ENCODE results near the gene MYH7B. TPM values are rescaled to one million over a fixed set of nuclear protein-coding genes. Genes with fewer than 3 reads are reported as not detected.

MYH7B gene
- total and polyA plus RNA-seq, 2 experiments from 2014 or later = 0.10 to 1.1 TPM

DNA sequence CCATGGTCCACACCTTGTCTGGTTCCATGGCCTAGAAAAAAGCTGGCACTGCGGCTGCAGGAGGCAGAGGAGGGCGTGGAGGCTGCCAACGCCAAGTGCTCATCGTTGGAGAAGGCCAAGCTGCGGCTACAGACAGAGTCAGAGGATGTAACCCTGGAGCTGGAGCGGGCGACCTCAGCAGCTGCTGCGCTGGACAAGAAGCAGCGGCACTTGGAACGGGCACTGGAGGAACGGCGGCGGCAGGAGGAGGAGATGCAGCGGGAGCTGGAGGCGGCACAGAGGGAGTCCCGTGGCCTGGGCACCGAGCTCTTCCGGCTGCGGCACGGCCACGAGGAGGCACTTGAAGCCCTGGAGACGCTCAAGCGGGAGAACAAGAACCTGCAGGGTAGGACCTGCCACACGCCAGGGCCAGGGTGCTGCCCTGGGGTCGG lies 43.4 kb downstream of the MYH7B start:
- Histone ChIP-seq H3K36me3 (ENCODE audit: insufficient read depth) (no peaks in the 10 kb centered on the region), H2AFZ (no peak overlapping the region), H3K4me3 (no peak overlapping the region), H3F3A (replicated peaks; ENCODE audit: low read depth) (0 out of 2 replicates have a peak, but pooled peaks cover 6% of the 10 kb centered on the region), H4K20me1 (replicated peaks; ENCODE audit: insufficient read depth) (no peaks in the 10 kb centered on the region; the same call in 1 of the 2 replicates), H3K27me3 (ENCODE audit: insufficient read depth) (no peaks in the 10 kb centered on the region), H3K4me2 (no peak overlapping the region), H3K9me2 (ENCODE audit: insufficient read depth) (no peaks in the 10 kb centered on the region), H3K4me1 (ENCODE audit: insufficient read depth) (no peaks in the 10 kb centered on the region), H3K27ac (ENCODE audit: low read depth) (no peak overlapping the region), H3K79me2 (replicated peaks; ENCODE audit: insufficient read depth) (no peaks in the 10 kb centered on the region)
- H3K36me3 Mint-ChIP-seq (ENCODE audit: low read depth) = peaks cover 27% of the 10 kb centered on the region
- no peak for DNase-seq (ENCODE audit: low spot score)
- TF ChIP-seq REST (IDR thresholded peaks at IDR 0.05; ENCODE audit: unreplicated experiment) (no peak), ZNF114 (CRISPR knock-in tag; IDR thresholded peaks at IDR 0.05) (no peak), POLR2AphosphoS5 (IDR thresholded peaks at IDR 0.05; ENCODE audit: low read depth) (no peak), EZH2 (IDR thresholded peaks at IDR 0.05; ENCODE audit: low read depth, unreplicated experiment) (no peak)
- no peak overlapping the region for H3K4me3 Mint-ChIP-seq
- H3K27me3 Mint-ChIP-seq (ENCODE audit: insufficient read depth, low read depth, poor library complexity) = peaks cover 40% of the 10 kb centered on the region
- no peak overlapping the region; the same call in 1 of the 2 replicates for H3K27ac Mint-ChIP-seq
- peaks cover 4% of the 10 kb centered on the region; the same call in 2 of the 3 replicates for H3K9me3 Mint-ChIP-seq
- no peak for ATAC-seq
- peaks cover 19% of the 10 kb centered on the region for H3K4me1 Mint-ChIP-seq

GRCh38 chr20:34999782-35000181 lies 44.1 kb downstream of the MYH7B start:
- peaks cover 35% of the 10 kb centered on the region for H3K36me3 Mint-ChIP-seq (ENCODE audit: low read depth)
- no peaks in the 10 kb centered on the region for H3K4me1 ChIP-seq (ENCODE audit: insufficient read depth)
- H3K27ac ChIP-seq (ENCODE audit: low read depth) = no peak overlapping the region
- no peak overlapping the region for H2AFZ ChIP-seq
- H3K9me3 Mint-ChIP-seq = peaks cover 4% of the 10 kb centered on the region; the same call in 2 of the 3 replicates
- no peaks in the 10 kb centered on the region for H3K79me2 ChIP-seq (replicated peaks; ENCODE audit: insufficient read depth)
- no peak for ATAC-seq
- H3K4me3 Mint-ChIP-seq = no peak overlapping the region
- H3K27me3 Mint-ChIP-seq (ENCODE audit: insufficient read depth, low read depth, poor library complexity) = peaks cover 37% of the 10 kb centered on the region
- no peaks in the 10 kb centered on the region for H3K36me3 ChIP-seq (ENCODE audit: insufficient read depth)
- no peak overlapping the region for H3K4me3 ChIP-seq
- no peak for DNase-seq (ENCODE audit: low spot score)
- H3K27me3 ChIP-seq (ENCODE audit: insufficient read depth) = no peaks in the 10 kb centered on the region
- H3F3A ChIP-seq (replicated peaks; ENCODE audit: low read depth) = 0 out of 2 replicates have a peak, but pooled peaks cover 6% of the 10 kb centered on the region
- H3K4me1 Mint-ChIP-seq = peaks cover 19% of the 10 kb centered on the region
- H3K9me2 ChIP-seq (ENCODE audit: insufficient read depth) = no peaks in the 10 kb centered on the region
- no peak for TF ChIP-seq ZNF462 (CRISPR knock-in tag; IDR thresholded peaks at IDR 0.05)
- TF ChIP-seq ZNF331 (CRISPR knock-in tag; IDR thresholded peaks at IDR 0.05; ENCODE audit: low read depth) = no peak
- no peak overlapping the region for H3K27ac Mint-ChIP-seq
- no peaks in the 10 kb centered on the region; the same call in 1 of the 2 replicates for H4K20me1 ChIP-seq (replicated peaks; ENCODE audit: insufficient read depth)
- no peak overlapping the region for H3K4me2 ChIP-seq

All from GM23338 (cell line).